GM21717 (cell line): ENCODE results near the gene CYTH1.

Source experiments
- ATAC-seq: cut with Tn5 transposase; IDR thresholded peaks from one replicate; pipeline ENCODE4 v1.9.1; 2021; ENCODE audit warnings: mild to moderate bottlenecking, moderate library complexity; ENCODE audit not compliant: unreplicated experiment

The CYTH1 gene

GRCh38 chr17:78806451-78806850, 24.4 kb upstream of the CYTH1 start:
- ATAC-seq, result no peak

GRCh38 chr17:78805301-78805700, 23.2 kb upstream of the CYTH1 start:
- no peak for ATAC-seq

- no peak for ATAC-seq
Observed at GRCh38 chr17:78804777-78805176, 22.7 kb upstream of the CYTH1 start.

- no peak for ATAC-seq
Observed at GRCh38 chr17:78803186-78803845, 21.2 kb upstream of the CYTH1 start.

GRCh38 chr17:78802459-78802858, 20.4 kb upstream of the CYTH1 start:
- ATAC-seq, result no peak

- no peak for ATAC-seq
Observed at GRCh38 chr17:78802008-78802407, 19.9 kb upstream of the CYTH1 start.

- ATAC-seq, result no peak
Observed at GRCh38 chr17:78800132-78800931, 18.3 kb upstream of the CYTH1 start.

GRCh38 chr17:78798695-78799559, 16.9 kb upstream of the CYTH1 start:
- no peak for ATAC-seq

- no peak for ATAC-seq
Observed at GRCh38 chr17:78797691-78798585, 15.9 kb upstream of the CYTH1 start.

- ATAC-seq, result no peak
Observed at GRCh38 chr17:78797213-78797612, 15.1 kb upstream of the CYTH1 start.

- ATAC-seq, result no peak
Observed at GRCh38 chr17:78796517-78796900, 14.4 kb upstream of the CYTH1 start.

GRCh38 chr17:78795861-78796516, 13.9 kb upstream of the CYTH1 start:
- ATAC-seq, result no peak

GRCh38 chr17:78794864-78795640, 13.0 kb upstream of the CYTH1 start:
- ATAC-seq, result no peak

- no peak for ATAC-seq
Observed at GRCh38 chr17:78794399-78794798, 12.3 kb upstream of the CYTH1 start.

- ATAC-seq, result no peak
Observed at GRCh38 chr17:78793968-78794367, 11.9 kb upstream of the CYTH1 start.

GRCh38 chr17:78793415-78793814, 11.3 kb upstream of the CYTH1 start:
- no peak for ATAC-seq

GRCh38 chr17:78791840-78792709, 10.0 kb upstream of the CYTH1 start:
- ATAC-seq, result no peak

GRCh38 chr17:78790552-78790951, 8.5 kb upstream of the CYTH1 start:
- ATAC-seq, result no peak
